ENCODE measurements around the gene HNF4A.

Gene HNF4A

DNA sequence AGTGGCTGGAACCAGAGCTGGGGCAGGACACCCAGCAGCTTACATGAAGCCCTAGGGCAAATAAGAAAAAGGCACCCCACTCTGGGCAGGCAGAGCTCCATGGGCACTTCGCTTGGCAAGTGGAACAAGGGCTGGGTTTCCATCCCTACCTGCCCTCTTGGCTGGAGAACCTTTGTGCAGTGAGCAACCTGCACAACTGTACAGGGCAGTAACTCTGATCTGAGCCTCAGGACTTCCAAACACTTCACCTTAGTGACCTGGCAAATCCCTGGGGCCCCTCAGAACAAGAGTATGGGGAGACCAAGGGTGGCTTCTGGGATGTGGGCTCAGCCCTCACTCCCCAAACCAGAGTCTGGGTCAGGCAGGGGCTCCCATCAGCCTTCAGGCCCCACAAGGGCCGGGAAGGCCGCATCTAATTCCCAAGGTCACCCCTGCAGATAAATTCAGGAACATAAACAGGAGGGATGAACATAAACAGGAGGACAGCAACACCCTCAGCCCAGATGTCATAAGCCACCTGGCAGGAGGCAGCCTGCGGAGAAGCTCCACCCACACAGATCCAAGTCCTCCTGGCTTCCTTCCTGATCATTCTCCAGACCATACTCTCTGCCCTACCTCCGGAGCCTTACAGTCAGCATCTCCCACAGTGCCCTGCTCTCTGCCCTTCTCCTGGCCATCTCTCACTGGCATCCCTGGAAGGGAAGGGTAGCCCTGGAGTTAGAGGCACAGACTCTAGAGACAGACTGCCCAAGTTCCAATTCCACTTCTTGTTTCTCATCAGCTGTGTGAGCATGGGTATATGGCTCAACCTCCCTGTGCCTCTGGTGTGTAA lies 37.5 kb downstream of the HNF4A start:
- no peak for FAIRE-seq

DNA sequence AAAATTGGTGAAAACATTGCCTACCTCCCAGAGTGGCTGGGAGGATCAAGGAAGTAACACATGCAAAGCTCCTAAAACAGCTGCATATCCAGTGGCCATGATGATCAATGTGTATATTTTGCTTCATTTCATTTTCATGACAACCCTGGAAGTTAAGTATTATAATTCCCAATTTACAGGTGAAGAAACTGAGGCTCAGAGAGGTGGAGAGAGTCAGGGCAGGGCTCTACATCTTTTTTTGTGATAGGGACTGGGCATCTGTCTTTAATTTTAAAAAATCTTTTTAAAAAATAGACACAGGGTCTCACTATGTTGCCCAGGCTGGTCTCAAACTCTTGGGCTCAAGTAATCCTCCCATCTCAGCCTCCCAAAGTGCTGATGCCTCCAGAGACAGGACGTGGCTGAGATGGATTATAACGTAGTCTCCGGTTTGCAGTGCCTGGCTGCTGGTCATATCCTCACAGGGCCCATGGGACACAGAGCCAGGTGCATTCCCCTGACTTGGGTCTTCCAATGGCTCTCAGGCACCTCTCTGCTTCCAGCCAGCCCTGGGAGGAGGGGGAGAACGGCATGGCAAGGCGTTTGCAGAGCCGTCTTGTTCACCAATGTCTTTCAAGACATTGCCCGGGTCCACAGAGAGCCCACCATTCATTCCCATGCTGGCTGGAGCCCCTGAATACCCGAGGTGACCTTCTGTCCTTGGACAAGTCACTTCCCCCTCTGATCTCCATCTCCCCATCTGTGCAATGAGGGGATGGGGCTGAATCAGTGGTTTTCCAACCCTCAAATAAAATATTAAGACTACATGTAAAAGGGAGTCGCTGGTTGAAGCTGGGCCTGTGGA lies 38.3 kb downstream of the HNF4A start:
- FAIRE-seq = no peak

- FAIRE-seq = no peak
Observed at GRCh38 chr20:44394452-44394701, 38.9 kb downstream of the HNF4A start.

- FAIRE-seq = no peak
Observed at GRCh38 chr20:44394702-44395460, 39.4 kb downstream of the HNF4A start.

- FAIRE-seq = no peak
Observed at GRCh38 chr20:44395461-44396340, 40.2 kb downstream of the HNF4A start.

DNA sequence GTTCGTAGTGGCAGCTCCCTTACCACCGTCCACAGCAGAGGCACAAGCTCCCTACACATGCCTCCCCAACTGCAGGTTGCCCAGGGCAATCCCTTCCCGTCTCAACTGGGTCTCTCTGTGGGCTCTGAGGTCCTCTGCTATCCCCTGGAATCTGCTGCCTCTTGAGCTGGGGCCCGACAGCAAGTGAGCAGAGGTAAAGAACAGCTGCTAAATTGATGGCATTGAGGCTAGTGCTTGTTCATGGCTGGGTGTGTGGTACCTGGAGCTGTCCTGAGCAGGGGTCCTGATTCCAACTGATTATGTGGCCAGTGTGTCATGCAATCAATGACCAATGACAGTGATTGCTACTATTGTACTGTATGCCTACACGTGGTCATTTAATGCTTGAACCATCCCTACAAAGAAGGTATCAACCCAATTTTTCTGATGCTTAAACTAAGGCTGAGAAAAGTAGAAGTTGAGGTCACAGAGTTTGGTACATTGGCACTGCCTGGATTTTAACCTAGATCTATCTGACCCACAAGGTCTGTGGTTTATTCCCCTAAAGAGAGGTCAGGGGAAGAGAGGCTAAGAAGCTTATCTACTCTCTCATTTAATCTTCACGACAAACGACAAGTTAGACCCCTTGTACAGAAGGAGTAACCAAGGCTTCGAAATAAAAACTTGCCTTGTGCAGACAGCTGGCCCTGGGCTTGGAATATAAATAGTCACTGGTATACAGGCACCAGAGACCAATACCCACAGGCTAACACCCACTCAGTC lies 41.1 kb downstream of the HNF4A start:
- no peak for FAIRE-seq

GRCh38 chr20:44398335-44398734 lies 42.8 kb downstream of the HNF4A start:
- no peak for FAIRE-seq

DNA sequence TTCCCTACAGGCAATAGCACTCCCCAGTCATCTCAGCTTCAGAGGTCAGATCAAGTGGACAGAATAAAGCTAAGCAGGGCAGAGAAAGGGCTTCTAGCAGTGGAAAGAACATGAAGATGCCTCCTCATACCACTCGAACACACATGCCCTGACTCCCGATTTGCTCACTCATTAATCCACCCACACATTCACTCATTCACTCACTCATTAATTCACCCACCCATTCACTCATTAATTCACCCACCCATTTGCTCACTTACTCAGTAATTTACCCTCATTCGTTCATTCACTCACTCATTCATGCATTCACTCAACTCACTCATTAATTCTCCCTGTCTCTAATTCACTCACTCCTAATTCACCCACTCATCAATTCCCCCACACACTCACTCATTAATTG lies 43.9 kb downstream of the HNF4A start:
- FAIRE-seq = no peak

DNA sequence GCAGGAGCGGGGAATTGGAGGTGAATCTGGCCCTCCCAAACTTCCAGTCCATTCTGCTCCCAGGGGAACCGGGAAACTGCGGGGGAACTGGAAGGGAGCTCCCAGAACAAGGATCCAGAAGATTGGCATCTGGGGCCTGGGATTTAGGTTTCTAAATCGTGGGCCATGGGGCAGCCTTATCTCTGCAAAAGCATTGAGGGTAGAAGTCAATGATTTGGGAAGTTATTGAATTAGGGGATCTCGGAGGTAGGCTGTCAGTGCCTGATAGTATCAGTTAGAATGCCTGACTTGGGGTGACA lies 45.1 kb downstream of the HNF4A start:
- no peak for FAIRE-seq

GRCh38 chr20:44400970-44401769 lies 45.7 kb downstream of the HNF4A start:
- no peak for FAIRE-seq

GRCh38 chr20:44401770-44402390 lies 46.4 kb downstream of the HNF4A start:
- no peak for FAIRE-seq

DNA sequence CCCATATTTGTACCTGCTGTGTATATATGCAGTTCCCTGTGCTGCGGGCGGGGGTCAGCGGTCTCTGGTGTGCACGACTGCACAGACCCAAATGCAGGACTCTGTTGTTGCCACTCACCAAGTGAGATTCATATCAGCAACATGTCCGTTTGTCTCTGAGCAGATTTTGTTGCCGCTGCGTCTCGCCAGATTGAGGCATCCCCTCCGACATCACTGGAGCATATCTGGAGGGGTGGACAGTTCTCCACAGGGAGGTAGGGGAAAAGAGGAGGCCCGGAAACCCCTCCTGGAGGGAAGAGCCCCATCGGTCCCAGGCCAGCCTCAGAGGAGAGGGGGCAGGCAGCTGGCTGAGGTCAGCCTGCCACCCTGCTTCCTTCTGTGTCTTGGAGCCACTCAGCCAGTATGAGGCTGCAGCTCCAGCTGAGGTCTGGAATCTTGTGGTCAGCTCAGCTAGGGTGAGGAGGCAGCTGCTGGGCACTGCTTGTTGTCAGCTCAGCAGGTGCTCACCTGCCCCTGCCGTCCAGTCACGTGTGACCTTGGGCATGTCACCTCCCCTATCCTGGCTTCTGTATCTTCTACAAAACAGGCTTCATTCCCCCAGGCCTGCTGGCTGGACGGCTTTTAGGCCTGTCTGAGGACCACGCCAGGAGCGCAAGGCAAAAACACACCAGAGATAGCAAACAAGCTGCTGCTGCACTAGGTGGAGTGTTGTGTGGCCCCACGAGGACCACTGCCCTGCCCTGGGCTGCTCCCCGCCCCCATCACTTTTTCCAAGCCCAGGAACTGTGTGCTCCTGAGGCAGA lies 47.1 kb downstream of the HNF4A start:
- no peak for FAIRE-seq

- FAIRE-seq = no peak
Observed at GRCh38 chr20:44403194-44404112, 48.0 kb downstream of the HNF4A start.

- no peak for FAIRE-seq
Observed at GRCh38 chr20:44404204-44405181, 49.0 kb downstream of the HNF4A start.

DNA sequence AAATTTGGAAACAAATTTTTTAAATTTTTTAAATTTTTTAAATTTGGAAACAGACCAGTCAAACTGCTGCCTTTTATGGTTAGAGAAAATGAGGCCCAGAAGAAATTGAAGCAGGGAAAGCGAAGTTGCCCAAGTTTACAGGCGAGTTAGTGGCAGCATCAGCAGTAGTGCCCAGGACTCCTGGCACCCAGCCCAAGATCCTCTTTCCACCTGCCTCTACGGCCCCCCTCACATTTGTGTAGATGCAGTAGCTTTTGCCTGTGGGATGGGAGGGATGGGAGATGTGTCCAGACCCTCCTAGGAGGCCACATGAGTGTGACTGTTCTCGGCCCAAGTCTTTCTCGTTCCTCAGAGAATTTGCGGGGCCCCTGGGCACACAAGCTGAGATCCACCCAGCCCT lies 49.8 kb downstream of the HNF4A start:
- no peak for FAIRE-seq

GRCh38 chr20:44405785-44406571 lies 50.5 kb downstream of the HNF4A start:
- no peak for FAIRE-seq

Measured in TTC549 (cell line).